H9 (cell line): ENCODE data around the gene SLC17A3. TPM values are rescaled to one million over a fixed set of nuclear protein-coding genes. Genes with fewer than 3 reads are reported as not detected.

ENCODE experiments used
- DNase-seq: peaks from one replicate; pipeline ENCODE4 v3.0.0-alpha.2; 2017
- H2AFZ ChIP-seq: one replicate; pipeline ENCODE4 v1.6.1; 2013; ENCODE audit warnings: mild to moderate bottlenecking, low read length, control low read depth, moderate library complexity
- H2AK5ac ChIP-seq: 2 replicates; pipeline ENCODE4 v1.6.1; 2013; ENCODE audit warnings: low read length, control low read depth, mixed read lengths; ENCODE audit not compliant: insufficient read length
- H2BK120ac ChIP-seq: one replicate; pipeline ENCODE4 v1.6.1; 2013; ENCODE audit warnings: low read depth, mild to moderate bottlenecking, low read length, control low read depth, inconsistent platforms; ENCODE audit not compliant: poor library complexity, severe bottlenecking
- H2BK12ac ChIP-seq: 2 replicates; pipeline ENCODE4 v1.6.1; 2013; ENCODE audit warnings: low read length, control low read depth, mixed read lengths, low read depth; ENCODE audit not compliant: insufficient read length
- H2BK15ac ChIP-seq: 2 replicates; pipeline ENCODE4 v1.6.1; 2013; ENCODE audit warnings: low read depth, low read length, control low read depth
- H2BK20ac ChIP-seq: one replicate; pipeline ENCODE4 v1.6.1; 2013; ENCODE audit warnings: low read depth, mild to moderate bottlenecking, low read length, control low read depth, inconsistent platforms; ENCODE audit not compliant: poor library complexity, severe bottlenecking
- H2BK5ac ChIP-seq: 2 replicates; pipeline ENCODE4 v1.6.1; 2013; ENCODE audit warnings: low read length, control low read depth, mixed read lengths; ENCODE audit not compliant: insufficient read length
- H3K14ac ChIP-seq: 2 replicates; pipeline ENCODE4 v1.6.1; 2013; ENCODE audit warnings: low read length, control low read depth; ENCODE audit not compliant: insufficient read depth
- H3K18ac ChIP-seq: 2 replicates; pipeline ENCODE4 v1.6.1; 2013; ENCODE audit warnings: low read depth, mild to moderate bottlenecking, mixed read lengths, low read length, control low read depth; ENCODE audit not compliant: insufficient read length
- H3K23ac ChIP-seq: 2 replicates; pipeline ENCODE4 v1.6.1; 2013; ENCODE audit warnings: low read length, control low read depth, mixed read lengths, low read depth; ENCODE audit not compliant: insufficient read length
- H3K23me2 ChIP-seq: 2 replicates; pipeline ENCODE4 v1.6.1; 2013; ENCODE audit warnings: low read depth, mild to moderate bottlenecking, mixed read lengths, low read length, control low read depth; ENCODE audit not compliant: insufficient read length, poor library complexity, severe bottlenecking
- H3K27ac ChIP-seq: 2 replicates; pipeline ENCODE4 v1.5.1; 2013; ENCODE audit warnings: low read length, control low read depth, mixed read lengths, low read depth; ENCODE audit not compliant: insufficient read length
- H3K27me3 ChIP-seq: 2 replicates; pipeline ENCODE4 v1.6.1; 2013; ENCODE audit warnings: low read length, control low read depth, inconsistent platforms; ENCODE audit not compliant: insufficient read depth
- H3K4ac ChIP-seq: 2 replicates; pipeline ENCODE4 v1.6.1; 2013; ENCODE audit warnings: low read depth, mild to moderate bottlenecking, control low read depth, inconsistent platforms, low read length, moderate library complexity
- H3K4me1 ChIP-seq: 2 replicates; pipeline ENCODE4 v1.6.1; 2013; ENCODE audit warnings: low read length, control low read depth, inconsistent platforms; ENCODE audit not compliant: insufficient read depth
- H3K4me2 ChIP-seq: 2 replicates; pipeline ENCODE4 v1.6.1; 2013; ENCODE audit warnings: low read length, control low read depth, mixed read lengths; ENCODE audit not compliant: insufficient read length, insufficient read depth
- H3K56ac ChIP-seq: 2 replicates; pipeline ENCODE4 v1.6.1; 2013; ENCODE audit warnings: low read depth, mild to moderate bottlenecking, mixed read lengths, low read length, control low read depth; ENCODE audit not compliant: insufficient read length
- H3K79me1 ChIP-seq: 2 replicates; pipeline ENCODE4 v1.6.1; 2013; ENCODE audit warnings: low read depth, mild to moderate bottlenecking, moderate library complexity, low read length, control low read depth, inconsistent platforms; ENCODE audit not compliant: insufficient read depth, poor library complexity, severe bottlenecking
- H3K79me2 ChIP-seq: 2 replicates; pipeline ENCODE4 v1.6.1; 2013; ENCODE audit warnings: low read length, control low read depth, inconsistent platforms; ENCODE audit not compliant: insufficient read depth
- H3K9ac ChIP-seq: 2 replicates; pipeline ENCODE4 v1.6.1; 2013; ENCODE audit warnings: low read length, control low read depth, mixed read lengths; ENCODE audit not compliant: insufficient read length; ENCODE audit errors: extremely low read depth
- H3K9me3 ChIP-seq: one replicate; pipeline ENCODE4 v1.6.1; 2013; ENCODE audit warnings: low read depth, low read length, inconsistent platforms; ENCODE audit not compliant: control insufficient read depth
- H3T11ph ChIP-seq: one replicate; pipeline ENCODE4 v1.6.1; 2013; ENCODE audit warnings: mild to moderate bottlenecking, low read length, control low read depth, inconsistent platforms
- H4K20me1 ChIP-seq: one replicate; pipeline ENCODE4 v1.6.1; 2013; ENCODE audit not compliant: control insufficient read depth, insufficient read length, insufficient read depth
- H4K5ac ChIP-seq: 2 replicates; pipeline ENCODE4 v1.6.1; 2013; ENCODE audit warnings: low read depth, mild to moderate bottlenecking, mixed read lengths, low read length, control low read depth; ENCODE audit not compliant: insufficient read length
- H4K8ac ChIP-seq: replicated peaks from 2 replicates; pipeline ENCODE4 v1.6.1; 2013; ENCODE audit warnings: low read length, control low read depth, mixed read lengths, low read depth; ENCODE audit not compliant: insufficient read length
- H4K91ac ChIP-seq: 2 replicates; pipeline ENCODE4 v1.6.1; 2013; ENCODE audit warnings: low read depth, mild to moderate bottlenecking, moderate library complexity, mixed read lengths, low read length, control low read depth; ENCODE audit not compliant: insufficient read length
- H3K27ac Mint-ChIP-seq, 3 experiments: 2 replicates in 2 of 3; 3 replicates in 1 of 3; pipeline ENCODE4 v1.8.0; 2020 to 2021; ENCODE audit warnings: mixed read lengths in 3 of 3, mild to moderate bottlenecking in 1 of 3, moderate library complexity in 1 of 3
- H3K27me3 Mint-ChIP-seq: 2 replicates; pipeline ENCODE4 v1.8.0; 2021; ENCODE audit warnings: low read depth, mild to moderate bottlenecking, moderate library complexity, mixed read lengths
- H3K36me3 Mint-ChIP-seq, 3 experiments: 2 replicates in 2 of 3; 3 replicates in 1 of 3; pipeline ENCODE4 v1.8.0; 2020 to 2021; ENCODE audit warnings: low read depth in 3 of 3, mixed read lengths in 3 of 3; ENCODE audit not compliant: insufficient read depth in 1 of 3
- H3K4me1 Mint-ChIP-seq, 2 experiments: 2 replicates each; pipeline ENCODE4 v1.8.0; 2020; ENCODE audit warnings: mixed read lengths in 2 of 2
- H3K4me3 Mint-ChIP-seq, 2 experiments: 2 replicates in 1 of 2; 3 replicates in 1 of 2; pipeline ENCODE4 v1.8.0; 2020 to 2021; ENCODE audit warnings: mild to moderate bottlenecking in 2 of 2, mixed read lengths in 2 of 2, moderate library complexity in 1 of 2
- H3K9me3 Mint-ChIP-seq, 2 experiments: 2 replicates in 1 of 2; 3 replicates in 1 of 2; pipeline ENCODE4 v1.8.0; 2020; ENCODE audit warnings: mild to moderate bottlenecking in 2 of 2, mixed read lengths in 2 of 2, moderate library complexity in 1 of 2
- CTCF ChIP-seq: fragments of 200-600 bp; sonication (generic); conservative IDR thresholded peaks from 3 replicates; pipeline ENCODE4 v1.8.0; 2021; ENCODE audit warnings: antibody characterized with exemption, mild to moderate bottlenecking
- WGBS: extraction: QIAGEN DNeasy Blood & Tissue Kit; methylation state at CpG from one replicate; pipeline ENCODE4 v1.1.7; 2013; ENCODE audit warnings: missing lambda C conversion rate, low lambda C conversion rate, mixed read lengths; ENCODE audit not compliant: insufficient read length; ENCODE audit errors: extremely low coverage; 5-methylcytosine and 5-hydroxymethylcytosine counted together
- total RNA-seq: library from RNA; stranded (reverse); gene quantifications from 2 replicates; pipeline ENCODE4 v1.2.1, GENCODE V29; 2021

SLC17A3 gene
- total RNA-seq, 1 experiment from 2014 or later: not detected

GRCh38 chr6:25918083-25918683 is 44.1 kb upstream of the SLC17A3 start:
- no peaks in the 10 kb centered on the region for H3K79me1 ChIP-seq
- H4K20me1 ChIP-seq: no peaks in the 10 kb centered on the region
- Mint-ChIP-seq H3K27me3 (no peaks in the 10 kb centered on the region), H3K4me1 (peaks cover 3 to 5% of the 10 kb centered on the region in 2 experiments; a peak in 2 of 4 replicates), H3K4me3 (no peak overlapping the region), H3K27ac (no peak overlapping the region), H3K9me3 (no peaks in the 10 kb centered on the region), H3K36me3 (no peaks in the 10 kb centered on the region)
- H3K27me3 ChIP-seq: no peaks in the 10 kb centered on the region
- H3K23ac ChIP-seq: no peak overlapping the region
- H2AFZ ChIP-seq: no peak overlapping the region
- H3K56ac ChIP-seq: no peak overlapping the region
- no peak for DNase-seq
- H2BK5ac ChIP-seq: no peak overlapping the region
- H3K4ac ChIP-seq: no peak overlapping the region
- H4K91ac ChIP-seq: no peak overlapping the region
- no CpG with 5 or more reads among the region's 5 CpGs for WGBS
- TF ChIP-seq CTCF: no peak
- no peak overlapping the region for H3K14ac ChIP-seq
- no peaks in the 10 kb centered on the region for H3K9me3 ChIP-seq
- H2BK12ac ChIP-seq: no peak overlapping the region
- H3T11ph ChIP-seq: no peak overlapping the region
- no peaks in the 10 kb centered on the region for H3K4me1 ChIP-seq
- no peak overlapping the region for H2BK120ac ChIP-seq
- no peak overlapping the region for H4K5ac ChIP-seq
- H3K9ac ChIP-seq: no peak overlapping the region
- no peaks in the 10 kb centered on the region for H3K23me2 ChIP-seq
- H2AK5ac ChIP-seq: no peak overlapping the region
- H3K27ac ChIP-seq: no peak overlapping the region
- H3K4me2 ChIP-seq: no peak overlapping the region
- no peaks in the 10 kb centered on the region for H3K79me2 ChIP-seq
- H2BK20ac ChIP-seq: no peak overlapping the region
- no peak overlapping the region for H2BK15ac ChIP-seq
- no peak overlapping the region for H4K8ac ChIP-seq
- no peak overlapping the region for H3K18ac ChIP-seq
